Esophagus (tissue), 2 donors: ENCODE data around the gene PLEKHM3. TPM values are rescaled to one million over a fixed set of nuclear protein-coding genes. Genes with fewer than 3 reads are reported as not detected.

Experiments
- H3K27ac ChIP-seq, 2 donors: one replicate each; pipeline ENCODE4 v1.5.1; 2013; ENCODE audit warnings: low read depth in 2 of 2, mild to moderate bottlenecking in 2 of 2, inconsistent platforms in 1 of 2, low read length in 1 of 2, moderate library complexity in 1 of 2
- H3K27me3 ChIP-seq, 2 donors: one replicate each; pipeline ENCODE4 v1.6.1; 2013; ENCODE audit warnings: low read length in 2 of 2, control low read depth in 1 of 2, mild to moderate bottlenecking in 1 of 2; ENCODE audit not compliant: insufficient read depth in 2 of 2, control insufficient read depth in 1 of 2
- H3K36me3 ChIP-seq, 2 donors: one replicate each; pipeline ENCODE4 v1.6.1; 2013; ENCODE audit warnings: low read length in 1 of 2; ENCODE audit not compliant: control insufficient read depth in 2 of 2, insufficient read depth in 2 of 2
- H3K4me1 ChIP-seq, 2 donors: one replicate each; pipeline ENCODE4 v1.6.1; 2013; ENCODE audit warnings: low read length in 1 of 2; ENCODE audit not compliant: control insufficient read depth in 2 of 2, insufficient read depth in 2 of 2
- H3K4me3 ChIP-seq, 2 donors: one replicate each; pipeline ENCODE4 v1.5.1; 2013; ENCODE audit warnings: low read length in 2 of 2, mild to moderate bottlenecking in 2 of 2, low read depth in 1 of 2, moderate library complexity in 1 of 2
- H3K9me3 ChIP-seq, 2 donors: one replicate each; pipeline ENCODE4 v1.6.1; 2013; ENCODE audit warnings: mild to moderate bottlenecking in 2 of 2, low read depth in 1 of 2, low read length in 1 of 2, moderate library complexity in 1 of 2; ENCODE audit not compliant: control insufficient read depth in 2 of 2, insufficient read depth in 1 of 2
- WGBS, 2 donors: extraction: QIAGEN DNeasy Blood & Tissue Kit; methylation state at CpG; one replicate each; pipeline ENCODE4 v1.1.7; 2013; 5-methylcytosine and 5-hydroxymethylcytosine counted together
- polyA plus RNA-seq, 2 donors: library from polyadenylated mRNA; stranded (reverse); fragments of 200-250 nt; gene quantifications; one replicate each; pipeline ENCODE4 v1.2.3, GENCODE V29; 2013
- donor health status: healthy with polysubstance abuse.
- donor health status: Bipolar disorder and iron deficiency.

The PLEKHM3 gene
- polyA plus RNA-seq, 2 donors = 1.7 to 1.9 TPM

DNA sequence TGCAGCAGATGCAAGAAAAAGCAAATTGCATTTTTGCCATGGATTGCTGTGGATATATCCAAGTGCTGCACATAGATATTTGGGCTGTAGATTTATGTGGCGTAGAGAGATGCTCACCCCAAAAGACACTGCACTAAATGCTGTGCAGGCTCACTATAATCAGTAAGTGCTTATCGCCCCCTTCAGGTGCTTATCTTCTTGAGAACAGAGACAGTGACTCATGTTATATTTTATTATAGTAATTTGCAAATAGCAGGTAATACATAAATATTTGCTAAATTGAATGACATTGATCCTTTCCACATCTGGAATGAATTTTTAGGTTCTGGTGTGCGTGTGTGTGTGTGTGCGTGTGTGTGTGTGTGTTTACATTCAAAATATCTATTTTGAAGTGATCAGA lies 36.8 kb upstream of the PLEKHM3 start:
- no peaks in the 10 kb centered on the region for H3K27me3 ChIP-seq
- 47 to 50% methylated on average over 4 of the region's 4 CpGs for WGBS, 2 donors
- no peak overlapping the region for H3K27ac ChIP-seq
- H3K9me3 ChIP-seq = no peaks in the 10 kb centered on the region
- H3K4me3 ChIP-seq = no peak overlapping the region
- no peaks in the 10 kb centered on the region for H3K36me3 ChIP-seq
- H3K4me1 ChIP-seq = no peaks in the 10 kb centered on the region

DNA sequence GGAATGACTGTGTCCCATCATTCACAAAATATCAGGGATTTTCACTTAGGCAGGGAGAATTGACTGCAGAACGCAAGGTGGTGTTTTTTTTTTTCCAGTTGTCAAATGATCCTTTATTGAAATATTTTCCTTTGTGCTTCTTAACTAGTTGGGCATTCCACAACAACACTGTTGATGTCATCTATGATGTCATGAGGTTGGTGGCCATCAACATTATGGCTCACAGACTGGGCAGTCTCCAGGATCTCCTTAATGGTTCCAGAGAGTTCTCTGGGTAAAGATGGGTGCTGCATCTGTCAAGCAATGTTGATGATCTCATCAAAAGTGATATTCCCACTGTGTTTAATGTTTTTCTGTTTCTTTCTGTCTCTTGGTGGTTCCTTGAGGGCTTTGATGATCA lies 31.8 kb upstream of the PLEKHM3 start:
- no peak overlapping the region for H3K27ac ChIP-seq
- H3K4me1 ChIP-seq = no peaks in the 10 kb centered on the region
- no peak overlapping the region for H3K4me3 ChIP-seq
- H3K36me3 ChIP-seq = no peaks in the 10 kb centered on the region
- no peaks in the 10 kb centered on the region for H3K27me3 ChIP-seq
- H3K9me3 ChIP-seq = no peaks in the 10 kb centered on the region
- WGBS, 2 donors = 94 to 100% methylated on average over 1 of the region's 1 CpG

DNA sequence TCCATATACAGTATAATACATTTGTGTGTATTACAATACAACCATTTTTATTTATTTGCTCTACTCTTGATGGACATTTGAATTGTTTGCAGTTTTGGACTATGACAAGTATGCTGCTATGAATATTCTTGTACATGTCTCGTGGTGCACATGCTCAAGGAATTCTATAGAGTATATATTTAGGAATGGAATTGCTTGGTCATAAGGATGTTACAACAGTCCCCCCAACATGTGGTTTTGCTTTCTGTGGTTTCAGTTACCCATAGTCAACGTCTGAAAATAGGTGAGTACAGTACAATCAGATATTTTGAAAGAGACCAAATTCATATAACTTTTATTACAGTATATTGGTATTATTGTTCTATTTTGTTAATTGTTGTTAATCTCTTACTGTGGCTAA lies 24.1 kb upstream of the PLEKHM3 start:
- H3K4me1 ChIP-seq = no peaks in the 10 kb centered on the region
- H3K9me3 ChIP-seq = no peaks in the 10 kb centered on the region
- H3K36me3 ChIP-seq = no peaks in the 10 kb centered on the region
- no peak overlapping the region for H3K27ac ChIP-seq
- H3K4me3 ChIP-seq = no peak overlapping the region
- no peaks in the 10 kb centered on the region for H3K27me3 ChIP-seq
- WGBS, 2 donors = 67 to 71% methylated on average over 2 of the region's 2 CpGs

DNA sequence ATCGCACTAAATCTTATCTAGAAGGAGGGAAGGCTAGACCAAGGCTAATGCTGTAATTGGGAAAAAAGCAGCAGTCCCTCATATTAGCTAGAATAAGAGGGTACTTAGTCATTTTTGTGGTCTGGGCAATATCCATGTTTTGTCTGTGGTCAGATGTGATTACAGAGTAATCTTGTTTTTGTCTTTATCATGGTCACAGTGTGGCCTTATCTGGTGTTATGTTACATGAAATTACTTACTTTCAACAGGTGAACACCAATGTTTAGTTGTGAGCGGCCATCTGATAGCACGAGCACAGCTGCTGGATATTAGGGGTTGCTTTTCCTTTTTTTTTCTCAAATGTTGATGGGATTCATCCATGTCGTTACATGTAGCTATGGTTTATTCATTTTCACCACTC lies 23.7 kb upstream of the PLEKHM3 start:
- WGBS, 2 donors = 83 to 91% methylated on average over 4 of the region's 4 CpGs
- no peaks in the 10 kb centered on the region for H3K4me1 ChIP-seq

DNA sequence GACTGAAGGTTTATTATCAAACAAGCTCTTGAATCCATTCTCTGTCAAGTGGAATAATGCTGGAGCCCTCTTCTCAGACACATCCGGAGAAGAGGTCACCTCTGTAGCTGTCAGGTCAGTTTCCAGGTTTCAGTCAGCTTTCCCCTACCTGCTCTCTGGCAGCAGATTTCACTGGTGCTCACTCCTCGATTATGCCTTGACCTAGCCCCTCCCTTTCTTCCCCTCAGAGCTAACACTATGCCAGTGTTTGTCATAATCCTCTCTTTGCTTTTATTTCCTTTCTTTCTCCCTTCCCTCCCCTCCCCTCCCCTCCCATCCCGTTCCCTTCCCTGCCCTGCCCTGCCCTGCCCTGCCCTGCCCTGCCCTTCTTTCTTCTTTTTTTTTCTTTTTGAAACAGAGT lies 22.5 kb upstream of the PLEKHM3 start:
- 28 to 35% methylated on average over 3 of the region's 3 CpGs for WGBS, 2 donors
- H3K36me3 ChIP-seq = no peaks in the 10 kb centered on the region
- no peak overlapping the region for H3K4me3 ChIP-seq
- no peak overlapping the region for H3K27ac ChIP-seq
- no peaks in the 10 kb centered on the region for H3K9me3 ChIP-seq
- H3K4me1 ChIP-seq = no peaks in the 10 kb centered on the region
- H3K27me3 ChIP-seq = no peaks in the 10 kb centered on the region

More for the DNA sequence above, 23.7 kb upstream of the PLEKHM3 start:
- H3K9me3 ChIP-seq = no peaks in the 10 kb centered on the region
- H3K4me3 ChIP-seq = no peak overlapping the region
- H3K36me3 ChIP-seq = no peaks in the 10 kb centered on the region
- no peak overlapping the region for H3K27ac ChIP-seq
- H3K27me3 ChIP-seq = no peaks in the 10 kb centered on the region

DNA sequence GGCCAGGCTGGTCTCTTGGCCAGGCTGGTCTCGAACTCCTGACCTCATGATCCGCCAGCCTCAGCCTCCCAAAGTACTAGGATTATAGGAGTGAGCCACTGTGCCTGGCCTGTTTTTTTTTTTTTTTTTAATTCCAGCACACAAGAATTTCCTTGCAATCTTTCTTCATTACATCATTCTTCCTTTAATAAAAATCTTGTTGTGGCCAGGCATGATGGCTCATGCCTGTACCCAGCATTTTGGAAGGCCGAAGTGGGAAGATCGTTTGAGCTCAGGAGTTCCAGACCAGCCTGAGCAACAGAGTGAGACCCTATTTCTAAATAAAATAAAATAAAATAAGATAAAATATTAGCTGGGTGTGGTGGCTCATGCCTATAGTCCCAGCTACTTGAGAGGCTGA lies 21.4 kb upstream of the PLEKHM3 start:
- H3K27me3 ChIP-seq = no peaks in the 10 kb centered on the region
- H3K4me3 ChIP-seq = no peak overlapping the region
- H3K9me3 ChIP-seq = no peaks in the 10 kb centered on the region
- no peaks in the 10 kb centered on the region for H3K4me1 ChIP-seq
- no peak overlapping the region for H3K27ac ChIP-seq
- WGBS, 2 donors = 80 to 85% methylated on average over 4 of the region's 4 CpGs
- H3K36me3 ChIP-seq = no peaks in the 10 kb centered on the region

DNA sequence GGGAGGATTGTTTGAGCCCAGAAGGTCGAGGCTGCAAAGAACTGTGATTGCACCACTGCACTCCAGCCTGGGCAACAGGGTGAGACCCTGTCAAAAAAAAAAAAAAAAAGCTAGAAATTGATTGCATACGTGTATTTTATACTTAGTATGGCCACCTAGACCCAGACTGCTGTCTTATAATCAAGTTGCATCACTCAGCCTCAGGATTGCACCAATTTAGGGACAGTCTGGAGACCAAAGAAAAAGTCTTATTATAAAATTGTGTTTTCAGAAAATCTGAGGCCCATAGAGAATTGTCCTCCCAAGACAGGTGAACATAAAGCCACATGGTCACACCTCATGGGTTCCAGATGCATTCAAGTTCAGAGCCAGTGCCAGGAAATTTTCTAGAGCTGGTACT lies 17.1 kb upstream of the PLEKHM3 start:
- 74 to 84% methylated on average over 2 of the region's 2 CpGs for WGBS, 2 donors
- Histone ChIP-seq H3K4me3 (no peak overlapping the region), H3K4me1 (no peaks in the 10 kb centered on the region), H3K36me3 (no peaks in the 10 kb centered on the region), H3K27me3 (no peaks in the 10 kb centered on the region), H3K9me3 (no peaks in the 10 kb centered on the region), H3K27ac (no peak overlapping the region)

DNA sequence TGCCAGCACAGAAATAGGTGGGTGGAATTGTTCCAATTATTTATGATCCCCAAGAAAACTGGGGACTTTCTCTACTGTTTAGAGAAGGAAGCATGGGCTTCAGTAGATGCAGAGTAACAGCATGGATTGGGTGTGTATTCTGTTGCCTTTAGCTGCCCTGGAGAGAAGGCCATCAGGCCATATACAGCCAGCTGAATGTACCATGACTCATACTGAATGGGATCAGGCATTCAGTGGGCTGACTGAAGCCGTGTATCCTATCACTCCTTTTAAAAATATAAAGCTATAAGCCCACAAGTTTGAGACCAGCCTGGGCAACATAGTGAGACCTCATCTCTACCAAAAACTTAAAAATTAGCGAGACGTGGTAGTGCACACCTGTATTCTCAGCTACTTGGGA lies 16.7 kb upstream of the PLEKHM3 start:
- Histone ChIP-seq H3K4me3 (no peak overlapping the region), H3K27ac (no peak overlapping the region), H3K36me3 (no peaks in the 10 kb centered on the region), H3K4me1 (no peaks in the 10 kb centered on the region), H3K9me3 (no peaks in the 10 kb centered on the region), H3K27me3 (no peaks in the 10 kb centered on the region)
- WGBS, 2 donors = 74 to 81% methylated on average over 3 of the region's 3 CpGs

DNA sequence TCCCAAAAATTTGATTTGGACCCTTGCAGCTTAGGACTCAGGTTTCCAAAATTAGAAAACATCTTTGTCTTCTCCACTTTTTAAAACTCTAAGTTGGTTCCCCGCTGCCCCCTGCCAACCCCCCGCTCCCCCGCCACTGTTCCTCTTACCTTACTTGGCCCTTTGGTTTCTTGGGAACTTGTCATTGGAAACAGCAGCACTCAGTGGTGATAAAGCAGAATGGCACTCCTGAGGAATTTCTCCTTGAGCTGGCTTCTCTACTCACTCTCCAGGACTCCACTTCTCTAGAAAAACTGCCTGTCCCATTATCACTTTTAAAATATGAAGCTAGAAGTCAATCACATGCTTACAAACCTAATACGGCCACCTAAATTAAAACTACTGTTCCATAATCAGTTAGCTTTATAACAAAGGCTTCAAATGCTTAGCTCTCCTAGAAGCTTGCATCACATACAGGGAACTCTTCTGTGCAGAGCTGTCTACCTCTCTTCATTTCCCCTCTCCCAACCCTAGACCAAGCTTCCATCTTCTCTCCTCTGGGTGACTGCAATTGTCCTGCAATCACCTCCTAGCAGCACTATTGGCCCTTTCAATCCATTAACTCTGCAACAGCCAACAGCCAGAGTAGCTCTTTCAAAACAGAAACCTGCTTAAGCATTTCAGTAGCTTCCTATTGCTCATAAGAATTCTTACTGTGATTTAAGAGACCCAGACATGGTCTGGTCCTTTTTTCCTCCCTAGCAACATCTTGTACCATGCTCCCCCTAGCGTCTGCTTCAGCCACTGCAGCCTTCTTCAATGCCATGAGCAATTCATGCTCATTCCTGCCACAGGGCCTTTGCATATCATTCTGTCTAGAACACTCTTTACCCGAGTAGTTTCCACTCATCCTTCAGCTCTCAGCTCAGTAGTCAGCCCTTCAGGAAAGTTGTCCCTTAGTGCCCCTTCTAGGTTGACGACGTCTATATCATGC lies 15.2 kb upstream of the PLEKHM3 start:
- Histone ChIP-seq H3K27me3 (no peaks in the 10 kb centered on the region), H3K27ac (no peak overlapping the region), H3K36me3 (no peaks in the 10 kb centered on the region), H3K4me1 (no peaks in the 10 kb centered on the region), H3K4me3 (no peak overlapping the region), H3K9me3 (no peaks in the 10 kb centered on the region)
- 43 to 46% methylated on average over 8 of the region's 8 CpGs for WGBS, 2 donors
